Measurements from ENCODE around the gene RBKS. TPM values are rescaled to one million over a fixed set of nuclear protein-coding genes. Genes with fewer than 3 reads are reported as not detected.

RBKS gene
- total and polyA plus RNA-seq, 2 of the 8 experiments (the other 6 are each of a cell fraction or from before 2014, with no cell fraction given): 1.1 to 1.5 TPM

DNA sequence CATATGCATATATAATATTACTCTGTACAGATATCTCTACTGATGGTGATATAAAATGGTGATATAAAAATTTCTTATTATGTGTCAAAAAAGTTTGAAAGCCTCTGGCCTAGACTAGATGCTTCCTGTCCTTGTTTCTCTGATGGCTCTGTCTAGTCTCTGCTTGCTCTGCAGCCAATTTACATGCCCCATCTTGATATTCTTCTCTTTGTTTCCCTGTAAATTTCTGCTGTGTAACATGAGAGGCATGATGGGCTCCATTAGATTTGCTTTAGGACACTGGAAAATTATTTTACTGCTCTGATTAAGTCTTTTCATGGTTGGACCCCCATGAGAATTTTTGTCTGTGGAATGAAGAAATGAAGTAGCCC, 24.6 kb upstream of the RBKS start:
- Histone ChIP-seq H3K4me2 (ENCODE audit: insufficient read depth in 1 of 2, low read depth in 2 of 2, low read length in 2 of 2) (no peak overlapping the region), H2AK5ac (ENCODE audit: low read depth, low read length) (no peak overlapping the region), H3K79me2 (ENCODE audit: control insufficient read depth in 1 of 2, insufficient read depth in 2 of 2, low read length in 2 of 2) (no peaks in the 10 kb centered on the region), H2BK120ac (replicated peaks; ENCODE audit: low read depth, low read length) (no peak overlapping the region), H3K9me3 (ENCODE audit: insufficient read depth in 2 of 2, low read depth in 1 of 2, low read length in 1 of 2) (no peaks in the 10 kb centered on the region), H4K8ac (ENCODE audit: extremely low read depth, insufficient read depth, low read length) (no peak overlapping the region), H3K27me3 (replicated peaks in 1 of 4; ENCODE audit: control insufficient read depth in 3 of 4, extremely low read depth in 1 of 4, insufficient read depth in 3 of 4, low read length in 3 of 4) (no peaks in the 10 kb centered on the region), H3K23ac (ENCODE audit: insufficient read length) (no peak overlapping the region), H3K9ac (replicated peaks in 1 of 4; ENCODE audit: extremely low read depth in 1 of 4, low read depth in 3 of 4, low read length in 3 of 4) (no peak overlapping the region), H3K4ac (replicated peaks; ENCODE audit: insufficient read length, low read depth, low read length) (no peak overlapping the region), H3K4me3 (ENCODE audit: extremely low read depth in 1 of 4, insufficient read depth in 2 of 4, low read depth in 3 of 4, low read length in 4 of 4) (no peak overlapping the region), H2AFZ (ENCODE audit: low read length) (no peak overlapping the region), H3K14ac (ENCODE audit: insufficient read length) (no peak overlapping the region), H2BK5ac (ENCODE audit: low read depth, low read length) (no peak overlapping the region), H3K27ac (ENCODE audit: low read depth, low read length) (no peak overlapping the region), H4K91ac (replicated peaks; ENCODE audit: insufficient read length, low read length) (no peak overlapping the region), H3K36me3 (ENCODE audit: control insufficient read depth in 2 of 4, insufficient read depth in 4 of 4, low read length in 3 of 4) (no peaks in the 10 kb centered on the region), H4K5ac (ENCODE audit: insufficient read length, low read depth, low read length) (no peak overlapping the region), H3K4me1 (replicated peaks in 1 of 4; ENCODE audit: control insufficient read depth in 3 of 4, insufficient read depth in 4 of 4, low read length in 3 of 4) (0 out of 7 replicates have a peak, but pooled peaks cover 0 to 2% (median 0%) of the 10 kb centered on the region in 4 experiments), H2BK15ac (ENCODE audit: low read length) (no peak overlapping the region), H3K56ac (replicated peaks; ENCODE audit: insufficient read length, low read depth, low read length) (no peak overlapping the region), H3K18ac (ENCODE audit: extremely low read depth, low read length) (no peak overlapping the region), H4K20me1 (replicated peaks in 1 of 2; ENCODE audit: control insufficient read depth in 1 of 2, insufficient read depth in 2 of 2, low read length in 2 of 2) (no peaks in the 10 kb centered on the region), H3K23me2 (ENCODE audit: low read depth, low read length) (no peaks in the 10 kb centered on the region), H2BK20ac (ENCODE audit: low read length) (no peak overlapping the region), H3K79me1 (ENCODE audit: low read depth, low read length) (no peaks in the 10 kb centered on the region), H2BK12ac (ENCODE audit: low read depth, low read length) (no peak overlapping the region)
- ChIA-PET POLR2A (ENCODE audit: partially characterized antibody) (no interaction called here), CTCF (ENCODE audit: partially characterized antibody) (interaction anchor here (1.0 to 1.5 kb wide), 3 partner anchors 9 to 192 kb away, joined by 3 read pairs; no protein-coding TSS in a partner anchor)
- TF ChIP-seq BRCA1 (IDR thresholded peaks at IDR 0.05; ENCODE audit: low read depth, low read length): no peak
- TF ChIP-seq TAF1 (IDR thresholded peaks at IDR 0.05; ENCODE audit: low read depth, low read length): no peak
- no peak for TF ChIP-seq SIX5 (IDR thresholded peaks at IDR 0.05; ENCODE audit: low read depth, low read length)
- TF ChIP-seq RBBP5 (IDR thresholded peaks at IDR 0.05; ENCODE audit: borderline replicate concordance, low read depth, low read length): no peak
- no peak for TF ChIP-seq JUN (IDR thresholded peaks at IDR 0.05; ENCODE audit: low read depth, low read length)
- no peak for TF ChIP-seq PHF8 (conservative IDR thresholded peaks at IDR 0.05; ENCODE audit: low read depth, low read length)
- TF ChIP-seq KDM4A (IDR thresholded peaks at IDR 0.05; ENCODE audit: low read depth, low read length, severe bottlenecking): no peak
- no peak for TF ChIP-seq NANOG (IDR thresholded peaks at IDR 0.05; ENCODE audit: insufficient read depth, low read depth, low read length, poor library complexity, severe bottlenecking)
- TF ChIP-seq TAF7 (optimal IDR thresholded peaks at IDR 0.05; ENCODE audit: borderline replicate concordance, low read depth, low read length): no peak
- DNase-seq (ENCODE audit: low read depth in 1 of 2, low spot score in 2 of 2): no peak
- FAIRE-seq: no peak

All from H1 (cell line).